Measurements from ENCODE around the gene TTC33. TPM values are rescaled to one million over a fixed set of nuclear protein-coding genes. Genes with fewer than 3 reads are reported as not detected.
A peak's percentile ranks its signal among the peaks of the same experiment; 100 is the strongest.

Gene TTC33
- total RNA-seq, 3 donors from 2014 or later = 17.6 to 28.1 (median 18.4) TPM

DNA sequence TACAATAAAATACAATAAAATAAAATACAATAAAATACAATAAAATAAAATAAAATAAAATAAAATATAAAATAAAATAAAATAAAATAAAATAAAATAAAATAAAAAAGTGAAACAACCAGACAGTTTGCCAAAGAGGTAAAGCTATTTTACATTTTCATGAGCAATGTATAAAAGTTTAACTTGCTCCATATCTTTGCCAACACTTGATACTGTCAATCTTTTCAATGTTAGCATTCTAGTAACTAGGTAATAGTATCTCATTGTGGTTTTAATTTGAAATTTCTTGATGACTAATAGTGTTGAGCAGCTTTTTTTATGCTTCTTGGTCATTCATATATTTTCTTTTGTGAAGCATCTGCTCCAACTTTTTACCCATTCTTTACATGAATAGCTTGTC is 17.3 kb downstream of the TTC33 start:
- DNase-seq (ENCODE audit: low spot score in 2 of 2) = no peak
- Histone ChIP-seq H3K4me3 (no peak overlapping the region), H3K36me3 (no peaks in the 10 kb centered on the region), H3K27ac (no peak overlapping the region), H3K27me3 (no peaks in the 10 kb centered on the region), H3K4me1 (peaks cover 0 to 5% of the 10 kb centered on the region in 2 donors), H3K9me3 (peaks cover 0 to 4% of the 10 kb centered on the region in 2 donors)
- TF ChIP-seq, protein P1, sequence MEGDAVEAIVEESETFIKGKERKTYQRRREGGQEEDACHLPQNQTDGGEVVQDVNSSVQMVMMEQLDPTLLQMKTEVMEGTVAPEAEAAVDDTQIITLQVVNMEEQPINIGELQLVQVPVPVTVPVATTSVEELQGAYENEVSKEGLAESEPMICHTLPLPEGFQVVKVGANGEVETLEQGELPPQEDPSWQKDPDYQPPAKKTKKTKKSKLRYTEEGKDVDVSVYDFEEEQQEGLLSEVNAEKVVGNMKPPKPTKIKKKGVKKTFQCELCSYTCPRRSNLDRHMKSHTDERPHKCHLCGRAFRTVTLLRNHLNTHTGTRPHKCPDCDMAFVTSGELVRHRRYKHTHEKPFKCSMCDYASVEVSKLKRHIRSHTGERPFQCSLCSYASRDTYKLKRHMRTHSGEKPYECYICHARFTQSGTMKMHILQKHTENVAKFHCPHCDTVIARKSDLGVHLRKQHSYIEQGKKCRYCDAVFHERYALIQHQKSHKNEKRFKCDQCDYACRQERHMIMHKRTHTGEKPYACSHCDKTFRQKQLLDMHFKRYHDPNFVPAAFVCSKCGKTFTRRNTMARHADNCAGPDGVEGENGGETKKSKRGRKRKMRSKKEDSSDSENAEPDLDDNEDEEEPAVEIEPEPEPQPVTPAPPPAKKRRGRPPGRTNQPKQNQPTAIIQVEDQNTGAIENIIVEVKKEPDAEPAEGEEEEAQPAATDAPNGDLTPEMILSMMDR (IDR thresholded peaks at IDR 0.05) = no peak
- TF ChIP-seq POLR2A (IDR thresholded peaks at IDR 0.05) (no peak), POLR2AphosphoS5 (IDR thresholded peaks at IDR 0.05) (no peak)
- intact Hi-C loops (cut with DNase I; ENCODE audit: low total_unique reads) = no loop called here

DNA sequence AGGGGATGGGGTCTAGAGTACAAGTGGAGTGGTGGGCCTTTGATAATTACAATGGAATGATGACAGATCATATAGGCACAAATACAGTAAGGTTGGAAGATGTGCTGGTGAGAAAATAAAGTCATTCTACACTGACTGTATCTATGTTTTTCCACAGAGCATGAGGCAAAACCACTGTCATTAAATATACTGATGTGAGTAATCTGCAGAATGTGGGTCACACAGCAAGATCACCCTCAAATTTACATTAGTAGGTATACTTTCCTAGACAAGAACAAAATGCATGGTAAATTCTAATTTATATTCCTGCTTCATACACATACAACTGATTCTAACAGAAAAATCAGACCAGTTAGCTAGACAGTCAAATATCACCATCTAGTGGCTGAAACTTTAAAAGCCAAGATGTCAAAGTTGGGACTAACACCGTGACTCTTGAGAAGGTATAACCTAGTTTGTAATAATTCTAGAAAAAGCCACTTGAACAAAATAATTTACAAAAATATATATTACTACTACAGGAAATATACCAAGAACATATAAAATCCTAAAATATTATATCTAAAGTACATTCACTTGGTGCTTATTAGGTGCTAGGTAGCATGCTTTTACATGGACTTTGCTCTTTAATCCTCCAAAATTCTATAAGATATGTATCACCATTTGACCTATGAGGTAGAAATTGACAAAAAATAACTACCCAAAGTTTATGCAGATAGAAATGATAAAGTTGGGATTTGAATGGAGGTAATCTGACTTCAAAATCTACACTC is 19.5 kb downstream of the TTC33 start:
- H3K36me3 ChIP-seq = no peaks in the 10 kb centered on the region
- intact Hi-C loops (cut with DNase I; ENCODE audit: low total_unique reads) = no loop called here
- TF ChIP-seq POLR2A (IDR thresholded peaks at IDR 0.05) = no peak
- TF ChIP-seq, protein P1 (IDR thresholded peaks at IDR 0.05) = peak; percentile 20 to 71 (median 40)
- H3K27ac ChIP-seq = no peak overlapping the region
- no peak overlapping the region for H3K4me3 ChIP-seq
- peaks cover 0 to 4% of the 10 kb centered on the region in 2 donors for H3K9me3 ChIP-seq
- no peaks in the 10 kb centered on the region for H3K27me3 ChIP-seq
- H3K4me1 ChIP-seq = peaks cover 0 to 5% of the 10 kb centered on the region in 2 donors
- no peak for DNase-seq (ENCODE audit: low spot score in 2 of 2)

DNA sequence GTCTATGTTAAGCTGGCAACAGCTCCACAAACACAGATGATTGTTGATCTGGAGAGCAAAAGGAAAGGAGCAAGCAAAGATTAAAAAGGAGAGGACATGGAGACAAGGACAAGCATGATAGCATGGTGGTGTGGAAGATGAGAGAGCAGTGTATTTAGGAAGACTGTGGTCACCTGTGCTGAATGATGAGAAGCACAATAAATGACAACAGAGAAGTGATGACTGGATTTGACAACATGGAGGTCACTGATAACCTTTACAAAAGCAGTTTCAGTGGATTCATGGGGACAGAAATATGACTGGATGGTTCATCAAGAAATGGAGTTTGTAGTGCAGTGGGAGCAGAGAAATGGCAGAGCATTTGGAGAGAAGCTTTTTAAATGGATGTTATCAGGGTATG is 20.2 kb downstream of the TTC33 start:
- Histone ChIP-seq H3K27ac (no peak overlapping the region), H3K36me3 (no peaks in the 10 kb centered on the region), H3K4me3 (no peak overlapping the region), H3K4me1 (peaks cover 0 to 5% of the 10 kb centered on the region in 2 donors), H3K27me3 (no peaks in the 10 kb centered on the region), H3K9me3 (peaks cover 0 to 4% of the 10 kb centered on the region in 2 donors)
- DNase-seq (ENCODE audit: low spot score in 2 of 2) = no peak
- TF ChIP-seq POLR2AphosphoS5 (IDR thresholded peaks at IDR 0.05) = no peak
- no peak for TF ChIP-seq POLR2A (IDR thresholded peaks at IDR 0.05)
- TF ChIP-seq, protein P1 (IDR thresholded peaks at IDR 0.05) = no peak
- intact Hi-C loops (cut with DNase I; ENCODE audit: low total_unique reads) = no loop called here

DNA sequence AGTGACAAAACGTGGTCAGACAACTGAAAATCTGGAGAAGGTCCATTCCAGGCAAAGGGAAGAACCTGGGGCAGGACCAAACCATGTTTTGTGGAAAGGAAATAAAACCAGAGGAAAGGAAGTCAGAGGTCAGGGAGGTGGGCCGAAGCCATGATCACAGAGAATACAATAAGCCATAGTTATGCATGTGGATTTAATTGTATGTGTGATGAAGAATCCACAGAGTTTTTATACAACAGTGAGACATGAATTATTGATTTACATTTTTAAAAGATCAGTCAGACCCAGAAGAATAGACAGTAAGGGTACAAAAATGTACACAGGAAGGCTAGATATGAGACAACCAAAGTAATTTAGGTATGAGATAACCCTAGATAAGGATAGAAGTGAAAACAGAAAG is 20.8 kb downstream of the TTC33 start:
- no peak for DNase-seq (ENCODE audit: low spot score in 2 of 2)
- Histone ChIP-seq H3K9me3 (peaks cover 0 to 4% of the 10 kb centered on the region in 2 donors), H3K27me3 (no peaks in the 10 kb centered on the region), H3K4me1 (peaks cover 0 to 5% of the 10 kb centered on the region in 2 donors), H3K4me3 (no peak overlapping the region), H3K27ac (no peak overlapping the region), H3K36me3 (no peaks in the 10 kb centered on the region)
- intact Hi-C loops (cut with DNase I; ENCODE audit: low total_unique reads) = no loop called here
- TF ChIP-seq POLR2A (IDR thresholded peaks at IDR 0.05) = no peak
- TF ChIP-seq, protein P1 (IDR thresholded peaks at IDR 0.05) = no peak
- TF ChIP-seq POLR2AphosphoS5 (IDR thresholded peaks at IDR 0.05) = no peak

DNA sequence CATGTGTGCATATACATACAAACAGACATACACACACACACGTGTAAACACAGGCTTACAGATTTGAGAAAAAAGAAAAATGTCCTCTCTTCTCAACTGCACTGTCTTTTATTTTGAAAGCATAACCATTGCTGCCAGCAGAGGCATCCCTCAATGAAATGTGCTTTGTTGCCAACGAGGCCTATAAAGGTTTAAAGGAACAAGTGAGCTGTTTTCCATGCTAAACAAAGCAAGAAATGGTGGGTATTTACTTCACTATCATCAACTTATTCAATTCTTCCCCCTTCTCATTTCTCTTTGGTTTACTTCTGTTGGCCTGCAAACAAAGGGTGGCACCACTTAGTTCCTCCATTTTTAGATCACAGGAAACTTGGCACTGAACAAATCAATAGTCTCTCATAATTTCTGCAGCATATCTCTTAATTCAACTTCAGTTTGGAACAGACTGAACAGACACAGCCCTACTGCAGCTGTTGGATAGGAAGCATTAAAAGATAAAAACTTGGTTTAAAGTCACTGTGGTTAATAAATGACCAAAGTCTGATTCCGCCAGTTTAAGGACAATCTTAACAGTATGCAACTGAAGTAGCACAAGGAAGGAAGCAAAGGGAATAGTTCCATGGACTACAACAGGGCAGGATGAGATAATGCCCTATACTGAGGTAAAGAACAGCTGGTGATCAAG is 21.7 kb downstream of the TTC33 start:
- intact Hi-C loops (cut with DNase I; ENCODE audit: low total_unique reads) = no loop called here
- TF ChIP-seq, protein P1 (IDR thresholded peaks at IDR 0.05) = no peak
- TF ChIP-seq POLR2AphosphoS5 (IDR thresholded peaks at IDR 0.05) (no peak), POLR2A (IDR thresholded peaks at IDR 0.05) (no peak)
- DNase-seq (ENCODE audit: low spot score in 2 of 2) = no peak
- Histone ChIP-seq H3K4me3 (no peak overlapping the region), H3K4me1 (peaks cover 0 to 5% of the 10 kb centered on the region in 2 donors), H3K36me3 (no peaks in the 10 kb centered on the region), H3K27me3 (no peaks in the 10 kb centered on the region), H3K9me3 (peaks cover 0 to 4% of the 10 kb centered on the region in 2 donors), H3K27ac (no peak overlapping the region)
